ENCODE results near the gene SCN1A.
"Not testable (repeated sequence)": the region's sequence is repeated elsewhere in the genome, so short reads cannot be mapped to it uniquely, and the experiment has no call there.

The SCN1A gene

GRCh38 chr2:166135152-166135848, 7.5 kb upstream of the SCN1A start:
- DNase-seq (ENCODE audit: low read depth), result no peak

- DNase-seq (ENCODE audit: low read depth), result no peak
Observed at GRCh38 chr2:166134252-166135151, 6.7 kb upstream of the SCN1A start.

- no peak for DNase-seq (ENCODE audit: low read depth)
Observed at GRCh38 chr2:166133653-166134052, 5.8 kb upstream of the SCN1A start.

- DNase-seq (ENCODE audit: low read depth), result no peak
Observed at GRCh38 chr2:166128156-166128505, 311 bp upstream of the SCN1A start.

GRCh38 chr2:166126007-166126639, 1.7 kb downstream of the SCN1A start:
- no peak for DNase-seq (ENCODE audit: low read depth)

- no peak for DNase-seq (ENCODE audit: low read depth)
Observed at GRCh38 chr2:166125557-166125956, 2.3 kb downstream of the SCN1A start.

GRCh38 chr2:166118180-166118579, 9.6 kb downstream of the SCN1A start:
- no peak for DNase-seq (ENCODE audit: low read depth)

GRCh38 chr2:166117491-166117890, 10.3 kb downstream of the SCN1A start:
- no peak for DNase-seq (ENCODE audit: low read depth)

GRCh38 chr2:166115589-166115988, 12.2 kb downstream of the SCN1A start:
- no peak for DNase-seq (ENCODE audit: low read depth)

GRCh38 chr2:166112193-166112605, 15.6 kb downstream of the SCN1A start:
- DNase-seq (ENCODE audit: low read depth), result no peak

GRCh38 chr2:166106431-166107015, 21.3 kb downstream of the SCN1A start:
- no peak for DNase-seq (ENCODE audit: low read depth)

GRCh38 chr2:166104773-166105172, 23.0 kb downstream of the SCN1A start:
- no peak for DNase-seq (ENCODE audit: low read depth)

GRCh38 chr2:166104084-166104483, 23.7 kb downstream of the SCN1A start:
- no peak for DNase-seq (ENCODE audit: low read depth)

GRCh38 chr2:166103277-166103676, 24.5 kb downstream of the SCN1A start:
- not testable (repeated sequence) for DNase-seq (ENCODE audit: low read depth)

- no peak for DNase-seq (ENCODE audit: low read depth)
Observed at GRCh38 chr2:166094325-166094724, 33.5 kb downstream of the SCN1A start.

GRCh38 chr2:166092889-166093288, 34.9 kb downstream of the SCN1A start:
- no peak for DNase-seq (ENCODE audit: low read depth)

GRCh38 chr2:166091439-166091838, 36.4 kb downstream of the SCN1A start:
- no peak for DNase-seq (ENCODE audit: low read depth)

GRCh38 chr2:166090908-166091307, 36.9 kb downstream of the SCN1A start:
- no peak for DNase-seq (ENCODE audit: low read depth)

GRCh38 chr2:166090346-166090745, 37.5 kb downstream of the SCN1A start:
- no peak for DNase-seq (ENCODE audit: low read depth)

GRCh38 chr2:166088634-166089033, 39.2 kb downstream of the SCN1A start:
- no peak for DNase-seq (ENCODE audit: low read depth)

- DNase-seq (ENCODE audit: low read depth), result no peak
Observed at GRCh38 chr2:166084301-166084700, 43.5 kb downstream of the SCN1A start.

GRCh38 chr2:166082736-166083135, 45.1 kb downstream of the SCN1A start:
- no peak for DNase-seq (ENCODE audit: low read depth)

- DNase-seq (ENCODE audit: low read depth), result no peak
Observed at GRCh38 chr2:166081852-166082251, 46.0 kb downstream of the SCN1A start.
